Activated T-cell treated with anti-CD3 and anti-CD28 coated beads, Interleukin-2, amount 50 U/mL, for 1 hour (primary cell): ENCODE measurements around the gene P4HA1.
"Not testable (repeated sequence)": the region's sequence is repeated elsewhere in the genome, so short reads cannot be mapped to it uniquely, and the experiment has no call there.

Experiments
- DNase-seq: peaks from one replicate; pipeline ENCODE4 v3.0.0-alpha.2; 2020

The P4HA1 gene

DNA sequence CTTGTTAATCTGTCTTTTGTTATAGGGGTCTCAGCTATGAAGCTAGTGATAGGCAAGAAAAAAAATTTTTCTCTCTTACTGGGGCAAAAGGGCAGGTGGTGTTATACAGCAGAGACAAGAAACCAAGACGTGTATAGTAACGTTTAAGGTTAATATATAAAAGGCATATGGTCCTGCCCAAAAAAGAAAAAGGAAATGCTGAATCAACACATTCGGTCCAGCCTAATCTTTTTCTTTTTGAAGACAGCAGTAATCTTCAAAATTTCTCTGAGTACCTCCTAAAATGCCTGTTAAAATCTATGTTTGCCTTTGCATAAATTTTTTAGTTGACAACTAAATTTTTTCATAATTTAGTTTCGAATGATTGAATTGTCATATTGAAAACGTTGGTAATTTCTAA, 54.5 kb downstream of the P4HA1 start:
- no peak for DNase-seq

GRCh38 chr10:73039635-73040034, 57.0 kb downstream of the P4HA1 start:
- DNase-seq = no peak

- DNase-seq = not testable (repeated sequence)
These were observed 60.4 kb downstream of the P4HA1 start for GRCh38 chr10:73036285-73036684.

DNA sequence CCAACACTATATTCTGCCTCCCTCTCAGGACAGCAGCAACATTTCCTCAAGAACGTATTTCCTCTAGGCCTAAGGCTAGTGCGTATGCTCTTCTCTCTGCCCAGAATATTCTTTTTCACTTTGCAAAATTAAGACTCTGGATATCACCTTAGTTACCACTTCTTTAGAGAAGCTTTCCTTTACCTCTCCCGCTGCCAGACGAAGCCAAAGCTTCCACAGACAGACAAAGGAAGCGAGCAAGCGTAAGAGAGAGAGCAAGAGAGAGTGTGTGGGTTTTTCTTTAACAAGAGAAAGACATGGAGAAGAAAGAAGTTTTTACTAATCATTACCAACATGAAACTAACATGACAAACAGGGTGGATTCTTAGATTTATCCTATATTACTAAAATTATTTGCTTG, 64.1 kb downstream of the P4HA1 start:
- DNase-seq = no peak

DNA sequence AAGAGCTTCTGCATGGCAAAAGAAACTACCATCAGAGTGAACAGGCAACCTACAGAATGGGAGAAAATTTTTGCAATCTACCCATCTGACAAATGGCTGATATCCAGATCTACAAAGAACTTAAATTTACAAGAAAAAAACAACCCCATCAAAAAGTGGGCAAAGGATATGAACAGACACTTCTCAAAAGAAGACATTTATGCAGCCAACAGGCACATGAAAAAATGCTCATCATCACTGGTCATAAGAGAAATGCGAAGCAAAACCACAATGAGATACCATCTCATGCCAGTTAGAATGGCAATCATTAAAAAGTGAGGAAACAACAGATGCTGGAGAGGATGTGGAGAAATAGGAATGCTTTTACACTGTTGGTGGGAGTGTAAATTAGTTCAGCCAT, 70.0 kb downstream of the P4HA1 start:
- not testable (repeated sequence) for DNase-seq

- not testable (repeated sequence) for DNase-seq
These were observed 73.1 kb downstream of the P4HA1 start for GRCh38 chr10:73023455-73024070.

DNA sequence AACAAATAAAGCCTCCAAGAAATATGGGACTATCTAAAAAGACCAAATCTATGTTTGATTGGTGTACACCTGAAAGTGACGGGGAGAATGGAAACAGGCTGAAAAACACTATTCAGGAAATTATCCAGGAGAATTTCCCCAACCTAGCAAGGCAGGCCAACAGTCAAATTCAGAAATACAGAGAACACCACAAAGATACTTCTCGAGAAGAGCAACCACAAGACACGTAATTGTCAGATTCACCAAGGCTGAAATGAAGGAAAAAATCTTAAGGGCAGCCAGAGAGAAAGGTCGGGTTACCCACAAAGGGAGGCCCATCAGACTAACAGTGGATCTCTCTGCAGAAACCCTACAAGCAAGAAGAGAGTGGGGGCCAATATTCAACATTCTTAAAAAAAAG, 73.7 kb downstream of the P4HA1 start:
- not testable (repeated sequence) for DNase-seq

- not testable (repeated sequence) for DNase-seq
These were observed 75.0 kb downstream of the P4HA1 start for GRCh38 chr10:73021538-73022164.

DNA sequence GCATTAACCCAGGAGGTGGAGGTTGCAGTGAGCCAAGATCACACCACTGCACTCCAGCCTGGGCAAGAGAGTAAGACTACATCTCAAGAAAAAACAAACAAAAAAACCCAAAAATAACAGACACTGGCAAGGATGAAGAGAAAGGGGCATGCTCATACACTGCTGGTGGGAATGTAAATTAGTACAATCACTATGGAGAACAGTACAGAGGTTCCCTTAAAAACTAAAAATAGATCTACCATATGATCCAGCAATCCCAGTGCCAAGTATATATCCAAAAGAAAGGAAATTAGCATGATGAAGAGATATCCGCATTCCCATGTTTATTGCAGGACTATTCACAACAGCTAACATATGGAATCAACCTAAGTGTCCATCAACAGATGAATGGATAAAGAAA, 75.6 kb downstream of the P4HA1 start:
- no peak for DNase-seq

DNA sequence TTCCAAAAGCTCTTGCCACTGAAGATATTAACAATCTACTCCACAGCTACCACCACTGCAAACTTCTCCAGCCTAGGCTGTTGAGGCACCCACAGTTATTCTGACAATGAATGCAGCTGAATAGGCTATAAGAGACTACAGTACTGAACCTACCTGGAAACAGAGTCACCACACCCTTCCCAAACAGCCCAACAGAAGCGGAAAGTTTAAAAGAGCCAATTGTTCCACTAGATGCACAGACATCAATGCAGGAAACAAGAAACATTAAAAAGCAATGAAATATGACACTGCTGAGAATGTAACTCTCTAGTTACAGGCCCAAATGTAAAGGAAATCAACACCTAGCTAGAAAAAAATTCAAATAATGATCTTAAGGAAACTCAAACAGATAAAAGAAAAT, 77.6 kb downstream of the P4HA1 start:
- no peak for DNase-seq

DNA sequence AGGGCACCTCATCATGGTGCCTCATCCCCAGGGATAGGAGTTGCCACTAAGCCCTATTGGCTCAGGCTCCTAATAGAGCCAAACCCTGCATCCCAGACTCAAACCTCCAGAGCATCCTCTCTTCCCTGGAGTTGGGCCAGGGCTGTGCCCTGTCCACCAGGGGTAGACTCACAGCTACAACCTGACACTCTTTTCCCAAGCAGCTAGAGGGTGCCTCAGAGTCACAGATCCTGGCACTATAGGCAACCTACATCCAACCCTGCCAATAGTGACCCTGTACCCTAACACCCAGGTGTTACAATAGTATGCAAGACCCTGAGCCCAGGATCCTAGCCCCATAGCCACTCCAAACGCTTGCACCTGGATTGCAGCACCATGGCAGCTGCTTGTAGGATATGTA, 78.0 kb downstream of the P4HA1 start:
- DNase-seq = no peak

GRCh38 chr10:73017955-73018480, 78.6 kb downstream of the P4HA1 start:
- no peak for DNase-seq

GRCh38 chr10:73015779-73016178, 80.9 kb downstream of the P4HA1 start:
- DNase-seq = no peak

- no peak for DNase-seq
These were observed 92.8 kb downstream of the P4HA1 start for GRCh38 chr10:73003822-73004221.

DNA sequence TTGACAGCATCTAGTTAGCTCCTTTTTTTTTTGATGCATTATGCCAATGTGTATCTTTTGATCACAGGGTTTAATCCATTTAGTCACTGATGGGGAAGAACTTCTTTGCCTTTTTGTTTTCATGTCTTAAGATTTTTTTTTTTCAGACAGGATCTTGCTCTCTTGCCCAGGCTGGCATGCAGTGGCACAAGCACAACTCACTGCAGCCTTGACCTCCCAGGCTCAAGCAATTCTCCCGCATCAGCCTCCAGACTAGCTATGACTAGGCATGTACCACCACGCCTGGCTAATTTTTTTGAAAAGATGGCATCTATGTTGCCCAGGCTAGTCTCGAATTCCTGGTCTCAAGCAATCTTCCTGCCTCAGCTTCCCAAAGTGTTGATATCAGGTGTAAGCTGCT, 95.7 kb downstream of the P4HA1 start:
- no peak for DNase-seq

DNA sequence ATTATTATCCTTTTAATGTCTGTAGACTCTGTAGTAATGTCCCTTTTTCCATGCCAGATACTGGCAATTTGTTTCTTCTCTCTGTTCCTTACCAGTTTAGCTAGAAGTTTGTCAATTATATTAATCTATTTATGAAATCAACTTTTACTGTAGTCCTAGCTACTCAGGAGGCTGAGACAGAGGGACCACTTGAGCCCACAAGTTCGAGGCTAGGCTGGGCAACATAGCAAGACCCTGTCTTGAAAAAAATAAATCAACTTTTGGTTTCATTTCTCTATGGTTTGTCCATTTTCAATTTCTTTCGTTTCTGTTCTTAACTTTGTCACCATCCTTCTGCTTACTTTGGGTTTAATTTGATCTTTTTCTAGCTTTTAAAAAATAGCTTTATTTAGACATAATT, 99.6 kb downstream of the P4HA1 start:
- no peak for DNase-seq

DNA sequence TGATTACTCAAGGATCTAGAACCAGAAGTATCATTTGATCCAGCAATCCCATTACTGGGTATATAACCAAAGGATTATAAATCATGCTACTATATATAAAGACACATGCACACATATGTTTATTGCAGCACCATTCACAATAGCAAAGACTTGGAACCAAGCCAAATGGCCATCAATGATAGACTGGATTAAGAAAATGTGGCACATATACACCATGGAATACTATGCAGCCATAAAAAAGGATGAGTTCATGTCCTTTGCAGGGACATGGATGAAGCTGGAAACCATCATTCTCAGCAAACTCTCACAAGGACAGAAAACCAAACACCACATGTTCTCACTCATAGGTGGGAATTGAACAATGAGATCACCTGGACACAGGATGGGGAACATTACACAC, 101.2 kb downstream of the P4HA1 start:
- DNase-seq = not testable (repeated sequence)

DNA sequence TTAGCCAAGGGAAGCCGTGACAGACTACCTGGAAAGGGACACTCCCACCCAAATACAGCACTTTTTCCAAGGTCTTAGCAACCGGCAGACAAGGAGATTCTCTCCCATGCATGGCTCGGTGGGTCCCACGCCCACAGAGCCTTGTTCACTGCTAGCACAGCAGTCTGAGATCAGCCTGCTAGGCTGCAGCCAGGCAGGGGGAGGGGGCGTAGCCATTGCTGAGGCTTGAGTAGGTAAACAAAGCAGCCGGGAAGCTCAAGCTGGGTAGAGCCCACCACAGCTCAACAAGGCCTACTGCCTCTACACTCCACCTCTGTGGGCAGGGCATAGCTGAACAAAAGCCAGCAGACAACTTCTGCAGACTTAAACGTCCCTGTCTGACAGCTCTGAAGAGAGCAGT, 106.9 kb downstream of the P4HA1 start:
- DNase-seq = not testable (repeated sequence)

DNA sequence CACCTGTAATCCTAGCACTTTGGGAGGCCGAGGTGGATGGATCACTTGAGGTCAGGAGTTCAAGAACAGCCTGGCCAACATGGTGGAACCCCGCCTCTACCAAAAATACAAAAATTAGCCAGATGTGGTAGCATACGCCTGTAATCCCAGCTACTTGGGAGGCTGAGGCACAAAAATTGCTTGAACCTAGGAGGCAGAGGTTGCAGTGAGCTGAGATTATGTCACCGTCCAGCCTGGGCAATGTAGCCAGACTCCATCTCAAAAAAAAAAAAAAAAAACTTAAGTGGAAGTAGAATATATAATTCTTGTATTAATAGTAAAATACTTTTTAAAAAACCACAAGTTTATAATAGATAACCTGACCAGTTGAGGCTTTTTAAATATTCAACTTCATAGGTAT, 112.0 kb downstream of the P4HA1 start:
- DNase-seq = not testable (repeated sequence)

GRCh38 chr10:72981882-72982529, 114.7 kb downstream of the P4HA1 start:
- DNase-seq = no peak

- no peak for DNase-seq
These were observed 115.4 kb downstream of the P4HA1 start for GRCh38 chr10:72981028-72981881.

- no peak for DNase-seq
These were observed 116.3 kb downstream of the P4HA1 start for GRCh38 chr10:72980348-72980747.

DNA sequence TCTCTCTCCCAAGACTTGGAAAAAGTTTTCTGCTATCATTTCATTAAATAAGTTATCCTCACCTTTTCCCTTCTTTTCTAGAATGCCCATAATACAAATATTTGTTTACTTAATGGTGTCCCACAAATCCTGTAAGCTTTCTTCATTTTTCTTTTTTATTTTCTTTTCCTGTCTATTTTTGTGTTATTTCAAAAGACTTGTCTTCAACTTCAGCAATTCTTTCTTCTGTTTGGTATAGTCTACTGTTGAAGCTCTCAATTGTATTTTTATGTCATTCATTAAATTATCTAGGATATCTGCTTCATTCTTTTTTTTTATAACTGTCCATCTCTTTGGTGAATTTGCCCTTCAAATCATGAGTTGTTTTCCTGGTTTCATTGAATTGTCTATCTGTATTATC, 117.0 kb downstream of the P4HA1 start:
- DNase-seq = no peak
